HG03457 (cell line): ENCODE measurements around the gene TAF4.

ENCODE experiments used
- ATAC-seq: cut with Tn5 transposase; IDR thresholded peaks from one replicate; pipeline ENCODE4 v1.9.1; 2021; ENCODE audit warnings: moderate number of reproducible peaks; ENCODE audit not compliant: unreplicated experiment

Gene TAF4

GRCh38 chr20:61934716-61935530 is 130.8 kb downstream of the TAF4 start:
- ATAC-seq = no peak

GRCh38 chr20:61933951-61934715 is 131.5 kb downstream of the TAF4 start:
- no peak for ATAC-seq

DNA sequence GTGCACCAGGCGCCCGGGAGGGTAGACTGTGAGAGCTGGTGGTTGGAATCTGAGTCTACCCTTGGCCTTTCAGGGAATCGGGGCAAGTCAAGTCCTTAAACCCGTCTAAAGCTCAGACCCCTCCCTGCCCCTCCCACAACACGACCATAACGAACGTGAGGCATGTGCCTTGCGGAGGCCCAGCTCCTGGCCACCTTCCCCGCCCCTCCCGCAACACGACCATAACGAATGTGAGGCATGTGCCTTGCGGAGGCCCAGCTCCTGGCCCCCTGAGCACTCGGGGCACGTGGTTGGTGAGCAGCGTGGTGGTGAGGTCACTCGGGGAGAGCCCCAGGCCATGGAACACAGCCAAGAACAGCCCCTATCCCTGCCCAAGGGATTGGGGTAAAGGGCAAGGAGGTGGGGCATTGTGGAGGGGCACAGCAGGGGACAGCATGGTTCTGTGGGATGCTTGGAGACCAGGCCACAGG is 132.2 kb downstream of the TAF4 start:
- no peak for ATAC-seq

GRCh38 chr20:61932711-61933480 is 132.8 kb downstream of the TAF4 start:
- ATAC-seq = no peak

- ATAC-seq = no peak
Measured at GRCh38 chr20:61932199-61932592, 133.5 kb downstream of the TAF4 start.

DNA sequence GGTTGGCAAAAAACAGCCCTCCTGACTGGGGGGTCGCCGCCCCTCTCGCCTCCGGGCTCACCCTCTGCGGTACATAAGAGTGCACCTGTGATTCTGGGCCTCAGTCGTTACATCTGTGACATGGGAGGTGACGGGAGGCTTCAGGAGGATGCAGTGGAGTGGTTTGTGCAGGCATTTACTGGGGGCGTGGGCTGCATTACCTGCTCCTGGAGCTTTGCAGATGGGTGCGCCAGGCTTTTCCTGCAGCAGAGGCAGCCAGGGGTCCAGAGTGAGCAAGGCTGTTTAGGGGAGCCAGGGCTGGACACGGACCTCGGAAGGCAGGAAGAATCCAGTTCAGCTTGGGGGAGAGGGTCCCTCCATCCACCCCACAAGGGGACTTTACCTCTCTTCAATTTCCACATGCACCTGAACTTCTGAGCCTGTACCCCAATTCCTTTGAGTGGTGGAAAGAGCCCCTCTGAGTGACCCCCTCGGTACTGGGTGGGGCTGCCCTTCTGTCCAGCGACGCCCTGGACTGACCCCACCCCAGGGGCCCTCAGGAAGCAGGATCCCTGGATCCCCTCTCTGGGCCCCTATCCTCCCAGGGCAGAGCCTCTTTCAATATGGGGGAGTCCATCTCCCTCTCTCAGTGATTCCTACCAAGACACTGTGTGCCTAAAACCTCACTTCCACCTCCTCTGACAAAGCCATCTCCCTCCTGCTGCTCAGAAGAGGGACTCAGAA is 134.0 kb downstream of the TAF4 start:
- no peak for ATAC-seq

DNA sequence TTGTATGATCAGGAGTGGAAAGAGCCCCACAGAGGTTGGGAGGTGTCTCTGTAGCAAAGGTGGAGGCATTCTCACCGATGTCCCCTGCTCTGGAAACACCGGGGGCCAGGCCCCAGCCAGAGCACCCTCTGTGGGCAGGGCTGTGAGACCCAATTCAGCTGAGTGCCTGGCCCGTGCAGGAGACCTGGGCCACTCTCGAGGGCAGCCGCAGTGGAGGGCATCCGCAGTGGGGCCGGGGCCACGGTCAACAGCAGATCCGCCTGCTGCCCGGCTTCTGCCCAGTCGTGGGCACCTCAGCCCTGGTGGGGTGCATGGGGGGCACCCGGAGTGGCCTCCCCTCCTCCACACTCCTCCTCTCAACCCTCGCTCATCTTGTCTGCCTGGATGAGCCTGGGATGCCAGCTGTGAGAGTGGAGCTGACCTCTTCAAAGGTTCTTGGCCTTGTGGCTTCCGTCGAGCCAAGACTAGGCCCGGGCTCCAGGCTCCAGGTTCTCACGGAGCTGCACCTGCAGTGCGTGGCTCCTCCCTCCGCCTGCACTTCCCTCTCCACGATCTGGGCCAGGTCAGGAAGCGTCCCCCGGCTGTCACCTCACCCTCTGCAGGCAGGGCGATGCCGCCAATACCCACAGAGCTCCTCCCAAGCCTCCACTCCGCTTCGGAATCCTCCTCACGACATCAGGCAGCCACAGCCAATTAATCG is 134.8 kb downstream of the TAF4 start:
- no peak for ATAC-seq

GRCh38 chr20:61929971-61930666 is 135.6 kb downstream of the TAF4 start:
- ATAC-seq = no peak

GRCh38 chr20:61929561-61929960 is 136.1 kb downstream of the TAF4 start:
- no peak for ATAC-seq

DNA sequence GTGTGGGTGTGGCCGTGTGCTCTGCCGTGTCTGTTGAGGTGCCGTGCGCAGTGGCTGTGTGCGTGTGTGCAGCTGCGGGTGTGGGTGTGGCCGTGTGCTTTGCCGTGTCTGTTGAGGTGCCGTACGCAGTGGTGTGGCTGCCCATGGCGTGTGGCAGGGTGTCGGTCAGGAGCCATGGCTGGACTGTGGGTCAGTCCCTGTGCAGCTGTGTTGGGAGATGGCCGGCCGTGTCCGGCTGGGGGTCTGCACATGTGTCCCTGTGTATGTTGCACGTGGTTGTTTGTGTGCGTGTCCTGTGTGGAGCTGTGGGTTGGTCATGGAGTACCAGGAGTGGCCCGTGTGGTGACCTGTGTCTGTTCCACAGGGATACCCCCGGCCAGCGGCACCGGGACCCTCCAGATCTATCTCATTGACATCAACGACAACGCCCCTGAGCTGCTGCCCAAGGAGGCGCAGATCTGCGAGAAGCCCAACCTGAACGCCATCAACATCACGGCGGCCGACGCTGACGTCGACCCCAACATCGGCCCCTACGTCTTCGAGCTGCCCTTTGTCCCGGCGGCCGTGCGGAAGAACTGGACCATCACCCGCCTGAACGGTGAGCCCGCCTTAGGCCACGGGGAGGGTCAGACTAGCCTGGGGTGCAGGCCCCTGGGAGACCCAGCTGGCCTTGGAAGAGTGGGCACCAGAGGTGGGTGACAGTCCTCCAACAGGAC is 137.7 kb downstream of the TAF4 start:
- ATAC-seq = no peak

DNA sequence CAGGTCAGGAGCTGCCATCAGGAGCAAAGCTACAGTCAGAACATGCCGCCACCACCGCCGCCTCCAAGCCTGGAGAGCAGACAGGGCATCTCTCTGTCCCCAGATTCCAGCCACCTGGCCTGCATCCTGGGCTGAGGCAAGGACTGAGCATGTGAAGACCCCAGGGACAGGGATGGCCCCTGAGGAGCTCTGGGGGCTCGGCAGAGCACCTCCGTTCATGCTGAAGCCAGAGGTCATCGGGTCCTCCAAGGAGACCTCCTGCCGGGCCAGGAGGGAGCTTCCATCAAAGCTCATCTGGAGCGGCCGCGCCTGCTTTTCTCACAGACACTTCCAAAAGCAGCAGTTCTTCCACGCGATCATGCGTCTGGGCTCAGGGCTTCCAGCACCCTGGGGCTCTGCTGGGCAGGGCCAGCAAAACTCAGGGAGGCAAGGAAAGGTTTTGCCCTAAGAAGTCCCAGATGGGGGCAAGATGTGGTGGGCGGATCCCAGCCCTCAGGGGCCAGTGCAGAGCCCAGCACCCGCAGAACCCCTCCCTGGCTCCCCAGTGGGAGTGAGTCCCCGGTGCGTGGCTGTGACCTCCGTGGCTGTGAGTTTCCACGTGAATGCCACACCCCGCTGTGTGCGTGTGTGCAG is 138.4 kb downstream of the TAF4 start:
- ATAC-seq = no peak

DNA sequence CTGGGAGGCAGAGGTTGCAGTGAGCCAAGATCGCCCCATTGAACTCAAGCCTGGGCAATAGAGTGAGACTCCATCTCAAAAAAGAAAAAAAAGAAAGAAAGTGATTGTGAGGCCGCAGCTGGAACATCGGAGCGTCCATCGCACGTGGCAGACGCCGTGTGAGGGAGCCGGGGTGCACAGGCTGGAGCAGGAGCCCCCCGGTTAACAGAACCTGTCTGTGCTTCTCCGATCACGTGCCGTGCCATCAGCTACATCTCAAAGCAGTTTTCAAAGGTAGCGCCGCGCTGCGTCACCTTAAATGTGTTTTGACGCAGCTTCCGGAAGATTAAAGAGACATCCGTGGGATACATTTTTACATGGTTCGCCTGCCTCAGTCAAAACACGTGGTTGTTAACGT is 138.9 kb downstream of the TAF4 start:
- no peak for ATAC-seq

DNA sequence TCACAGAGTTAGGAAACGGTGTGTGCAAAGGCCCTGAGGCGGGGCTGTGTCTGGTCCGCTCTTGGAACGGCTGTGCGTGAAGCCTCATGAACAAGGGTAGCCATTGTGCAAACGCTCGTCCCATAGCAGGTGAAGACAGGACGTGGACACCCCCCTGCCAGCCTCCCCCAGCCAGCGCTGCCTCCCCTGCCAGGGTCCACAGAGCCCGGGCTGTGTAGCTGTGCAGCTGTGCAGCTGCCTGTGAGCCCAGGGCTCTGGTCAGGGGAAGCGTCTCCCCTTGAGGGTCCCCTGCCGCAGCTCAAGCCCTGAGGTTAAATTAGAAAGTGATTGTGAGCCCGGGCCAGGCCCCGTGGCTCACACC is 139.4 kb downstream of the TAF4 start:
- ATAC-seq = no peak

DNA sequence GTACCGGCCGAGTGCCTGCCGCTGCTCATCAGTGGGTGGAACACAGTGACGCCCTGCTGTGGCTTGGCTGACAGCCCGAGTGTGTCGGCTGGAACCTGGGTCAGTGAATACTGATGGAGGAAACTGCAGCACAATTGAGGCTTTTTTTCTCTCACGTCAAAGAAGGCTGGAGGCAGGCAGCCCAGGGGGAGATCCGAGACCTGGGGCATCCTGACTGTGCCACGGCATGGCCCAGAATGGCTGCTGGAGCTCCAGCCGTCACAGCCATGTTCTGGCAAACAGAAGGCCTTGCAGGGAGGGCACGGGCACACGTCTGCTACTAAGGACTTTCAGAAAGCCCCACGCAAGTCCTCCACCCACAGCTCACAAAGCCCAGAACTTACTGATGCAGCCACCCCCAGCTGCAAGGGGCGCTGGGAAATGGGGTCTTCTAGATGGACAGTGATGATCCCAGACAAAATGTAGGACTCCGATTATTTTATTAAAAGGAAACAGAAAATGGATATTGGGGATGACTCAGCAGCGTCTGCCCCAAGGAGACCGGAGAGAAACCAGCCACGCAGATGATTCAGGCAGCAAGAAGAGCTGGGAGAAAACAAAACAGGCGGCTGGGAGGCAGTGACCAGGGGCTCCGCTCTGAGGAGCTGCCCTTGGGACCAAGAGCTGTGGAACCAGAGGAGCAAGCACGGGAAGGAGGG is 140.0 kb downstream of the TAF4 start:
- ATAC-seq = no peak

GRCh38 chr20:61924858-61925554 is 140.7 kb downstream of the TAF4 start:
- no peak for ATAC-seq
